Lung (tissue), 16 donors: ENCODE measurements around the gene TRAPPC3L. TPM values are rescaled to one million over a fixed set of nuclear protein-coding genes. Genes with fewer than 3 reads are reported as not detected.

ENCODE experiments used
- ATAC-seq: fragments of 200-7000 bp; cut with Tn5 transposase; one replicate; pipeline ENCODE4 v1.9.1; 2020; ENCODE audit warnings: moderate number of reproducible peaks; ENCODE audit not compliant: insufficient read depth, low FRiP score
- DNase-seq, 3 donors: peaks; one replicate each; pipeline ENCODE4 v3.0.0-alpha.2; 2013 to 2017
- H3K27ac ChIP-seq, 2 donors: one replicate each; pipeline ENCODE4 v1.5.1; 2013; ENCODE audit warnings: mild to moderate bottlenecking in 2 of 2, moderate library complexity in 2 of 2, control low read depth in 1 of 2, inconsistent platforms in 1 of 2, low read depth in 1 of 2, low read length in 1 of 2
- H3K27me3 ChIP-seq, 3 donors: one replicate each; pipeline ENCODE4 v1.5.1; 2013; ENCODE audit warnings: low read length in 2 of 3; ENCODE audit not compliant: control insufficient read depth in 3 of 3, insufficient read depth in 3 of 3
- H3K36me3 ChIP-seq, 4 donors: one replicate each; pipeline ENCODE4 v1.5.1; 2013; ENCODE audit warnings: low read length in 4 of 4, mild to moderate bottlenecking in 1 of 4, moderate library complexity in 1 of 4; ENCODE audit not compliant: control insufficient read depth in 4 of 4, insufficient read depth in 4 of 4
- H3K4me1 ChIP-seq, 5 donors: one replicate each; pipeline ENCODE4 v1.5.1; 2013; ENCODE audit warnings: low read length in 5 of 5, mild to moderate bottlenecking in 2 of 5, moderate library complexity in 1 of 5; ENCODE audit not compliant: control insufficient read depth in 5 of 5, insufficient read depth in 5 of 5
- H3K4me3 ChIP-seq: one replicate; pipeline ENCODE4 v1.5.1; 2013; ENCODE audit warnings: mild to moderate bottlenecking, control low read depth, moderate library complexity
- H3K9ac ChIP-seq, 2 donors: one replicate each; pipeline ENCODE4 v1.5.1; 2013; ENCODE audit warnings: low read length in 2 of 2, control low read depth in 1 of 2; ENCODE audit not compliant: insufficient read depth in 1 of 2
- H3K9me3 ChIP-seq, 4 donors: one replicate each; pipeline ENCODE4 v1.5.1; 2013; ENCODE audit warnings: low read length in 3 of 4, mild to moderate bottlenecking in 1 of 4, moderate library complexity in 1 of 4; ENCODE audit not compliant: control insufficient read depth in 4 of 4, insufficient read depth in 3 of 4
- WGBS, 2 donors: extraction: QIAGEN DNeasy Blood & Tissue Kit; methylation state at CpG; one replicate each; pipeline ENCODE4 v1.1.7; 2013; 5-methylcytosine and 5-hydroxymethylcytosine counted together
- long read RNA-seq, 5 donors: transcript quantifications; one replicate each; lab custom pipeline, GENCODE V29; 2026
- polyA plus RNA-seq, 2 donors: library from polyadenylated mRNA; stranded (reverse); fragments of 200-250 nt; gene quantifications; one replicate each; pipeline ENCODE4 v1.2.1, GENCODE V29; 2013
- total RNA-seq, 2 donors: library from RNA; depleted of rRNA in 1 of 2; stranded (reverse); fragments of >200 nt in 1 of 2; gene quantifications; one replicate each; pipeline ENCODE4 v1.2.1, GENCODE V29; 2014 to 2021
- TF ChIP-seq, protein P1 (sequence below): IDR thresholded peaks from 2 replicates; pipeline ENCODE4 v1.5.1; 2012; ENCODE audit warnings: mild to moderate bottlenecking; ENCODE audit errors: control extremely low read depth, extremely low read depth
- donor health status: control.
- donor health status: control.
- donor health status: Bipolar disorder and iron deficiency.
- donor health status: healthy.
- donor health status: DM: yes; HTN: yes; CAD: no.

Gene TRAPPC3L
- total RNA-seq (under 1 TPM; 0.25 to 0.28 TPM), polyA plus RNA-seq (under 1 TPM in 1 of 2 donors, not detected in 1; 0.07 TPM)
- long read RNA-seq, donor 1: 0 reads
- long read RNA-seq, donor 2: 0 reads
- long read RNA-seq, donor 3: 0 reads
- long read RNA-seq, donor 4: 0 reads
- long read RNA-seq, donor 5, partial matches to known transcripts: 0 of 5 reads
- long read RNA-seq, donor 5, other reads (novel, unspliced or antisense): 5 of 5 reads

GRCh38 chr6:116545651-116546050, at the start of gene TRAPPC3L:
TSS of gene TRAPPC3L (minus strand) at chr6:116545684. CDS start at chr6:116545514, 170 bp downstream.
- Histone ChIP-seq H3K36me3 (no peaks in the 10 kb centered on the region), H3K4me3 (no peak within 1 kb of the TSS), H3K9me3 (no peaks in the 10 kb centered on the region), H3K27ac (no peak within 1 kb of the TSS), H3K9ac (no peak within 1 kb of the TSS), H3K27me3 (no peaks in the 10 kb centered on the region), H3K4me1 (peaks cover 0 to 4% (median 0%) of the 10 kb centered on the region in 5 donors)
- peak in 1 of 3 donors; percentile 5 for DNase-seq
- no peak for ATAC-seq
- TF ChIP-seq, protein P1, sequence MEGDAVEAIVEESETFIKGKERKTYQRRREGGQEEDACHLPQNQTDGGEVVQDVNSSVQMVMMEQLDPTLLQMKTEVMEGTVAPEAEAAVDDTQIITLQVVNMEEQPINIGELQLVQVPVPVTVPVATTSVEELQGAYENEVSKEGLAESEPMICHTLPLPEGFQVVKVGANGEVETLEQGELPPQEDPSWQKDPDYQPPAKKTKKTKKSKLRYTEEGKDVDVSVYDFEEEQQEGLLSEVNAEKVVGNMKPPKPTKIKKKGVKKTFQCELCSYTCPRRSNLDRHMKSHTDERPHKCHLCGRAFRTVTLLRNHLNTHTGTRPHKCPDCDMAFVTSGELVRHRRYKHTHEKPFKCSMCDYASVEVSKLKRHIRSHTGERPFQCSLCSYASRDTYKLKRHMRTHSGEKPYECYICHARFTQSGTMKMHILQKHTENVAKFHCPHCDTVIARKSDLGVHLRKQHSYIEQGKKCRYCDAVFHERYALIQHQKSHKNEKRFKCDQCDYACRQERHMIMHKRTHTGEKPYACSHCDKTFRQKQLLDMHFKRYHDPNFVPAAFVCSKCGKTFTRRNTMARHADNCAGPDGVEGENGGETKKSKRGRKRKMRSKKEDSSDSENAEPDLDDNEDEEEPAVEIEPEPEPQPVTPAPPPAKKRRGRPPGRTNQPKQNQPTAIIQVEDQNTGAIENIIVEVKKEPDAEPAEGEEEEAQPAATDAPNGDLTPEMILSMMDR: no peak
- WGBS, 2 donors: 51 to 73% methylated on average over 4 of the region's 4 CpGs

GRCh38 chr6:116595247-116595646, 49.8 kb upstream of the TRAPPC3L start:
- H3K36me3 ChIP-seq: peaks cover 8 to 24% (median 13%) of the 10 kb centered on the region in 4 donors
- H3K9me3 ChIP-seq: no peaks in the 10 kb centered on the region
- H3K9ac ChIP-seq: no peak overlapping the region
- no peaks in the 10 kb centered on the region for H3K27me3 ChIP-seq
- TF ChIP-seq, protein P1: no peak
- H3K4me1 ChIP-seq: no peaks in the 10 kb centered on the region
- no peak overlapping the region for H3K4me3 ChIP-seq
- no peak overlapping the region for H3K27ac ChIP-seq
- DNase-seq: no peak
- ATAC-seq: no peak
- WGBS, 2 donors: 62 to 82% methylated on average over 3 of the region's 3 CpGs

DNA sequence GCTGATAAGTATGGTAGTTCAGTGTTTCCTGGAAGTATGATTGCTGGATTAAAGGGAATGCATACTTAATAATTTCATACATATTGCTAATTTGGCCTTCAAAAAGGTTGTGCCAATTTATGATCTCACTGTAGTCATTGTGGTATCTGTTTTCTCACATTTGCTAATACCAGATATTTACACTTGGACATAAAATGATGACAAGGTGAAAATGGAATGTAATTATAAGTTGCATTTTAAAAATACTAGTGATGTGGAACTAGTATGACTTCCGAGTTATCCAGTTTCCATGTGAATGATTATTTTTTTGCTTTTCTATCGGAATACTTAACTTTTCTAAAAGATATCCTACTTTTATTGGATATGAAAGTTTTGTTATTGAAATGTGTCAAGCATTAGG, 41.3 kb upstream of the TRAPPC3L start:
- Histone ChIP-seq H3K4me3 (no peak overlapping the region), H3K9me3 (no peaks in the 10 kb centered on the region), H3K27ac (no peak overlapping the region), H3K36me3 (peaks cover 9 to 28% (median 18%) of the 10 kb centered on the region in 4 donors), H3K4me1 (no peaks in the 10 kb centered on the region), H3K27me3 (no peaks in the 10 kb centered on the region), H3K9ac (no peak overlapping the region)
- DNase-seq: no peak
- ATAC-seq: no peak
- WGBS, 2 donors: 98 to 99% methylated on average over 2 of the region's 2 CpGs
- TF ChIP-seq, protein P1: no peak

- Histone ChIP-seq H3K36me3 (peaks cover 4 to 26% (median 19%) of the 10 kb centered on the region in 4 donors), H3K27me3 (no peaks in the 10 kb centered on the region), H3K4me3 (no peak overlapping the region), H3K9ac (no peak overlapping the region), H3K4me1 (no peaks in the 10 kb centered on the region), H3K27ac (no peak overlapping the region), H3K9me3 (no peaks in the 10 kb centered on the region)
- ATAC-seq: no peak
- no peak for DNase-seq
- TF ChIP-seq, protein P1: no peak
Measured at GRCh38 chr6:116586276-116586675, 40.8 kb upstream of the TRAPPC3L start.
